ENCODE measurements around the gene CDH23.

The CDH23 gene

GRCh38 chr10:71588685-71589084 lies 192.0 kb downstream of the CDH23 start:
- DNase-seq, result no peak

- DNase-seq, result peak; percentile 41
Observed at GRCh38 chr10:71589617-71590551, 193.2 kb downstream of the CDH23 start.

- no peak for DNase-seq
Observed at GRCh38 chr10:71590781-71591350, 194.1 kb downstream of the CDH23 start.

GRCh38 chr10:71594934-71595571 lies 198.3 kb downstream of the CDH23 start:
- DNase-seq, result no peak

GRCh38 chr10:71595649-71596048 lies 198.9 kb downstream of the CDH23 start:
- DNase-seq, result no peak

- DNase-seq, result no peak
Observed at GRCh38 chr10:71596127-71596526, 199.4 kb downstream of the CDH23 start.

GRCh38 chr10:71596759-71597158 lies 200.0 kb downstream of the CDH23 start:
- DNase-seq, result no peak

- peak; percentile 92 for DNase-seq
Observed at GRCh38 chr10:71597821-71598498, 201.2 kb downstream of the CDH23 start.

GRCh38 chr10:71598621-71599055 lies 201.9 kb downstream of the CDH23 start:
- no peak for DNase-seq

- DNase-seq, result no peak
Observed at GRCh38 chr10:71599518-71599917, 202.8 kb downstream of the CDH23 start.

GRCh38 chr10:71600242-71600641 lies 203.5 kb downstream of the CDH23 start:
- DNase-seq, result peak; percentile 26

- no peak for DNase-seq
Observed at GRCh38 chr10:71600849-71601248, 204.1 kb downstream of the CDH23 start.

GRCh38 chr10:71601273-71601672 lies 204.6 kb downstream of the CDH23 start:
- no peak for DNase-seq

GRCh38 chr10:71603150-71603549 lies 206.4 kb downstream of the CDH23 start:
- peak; percentile 11 for DNase-seq

- DNase-seq, result no peak
Observed at GRCh38 chr10:71603754-71604153, 207.0 kb downstream of the CDH23 start.

GRCh38 chr10:71604324-71605018 lies 207.8 kb downstream of the CDH23 start:
- DNase-seq, result peak; percentile 32

- DNase-seq, result peak; percentile 29
Observed at GRCh38 chr10:71605263-71605962, 208.7 kb downstream of the CDH23 start.

GRCh38 chr10:71606257-71607081 lies 209.7 kb downstream of the CDH23 start:
- no peak for DNase-seq

GRCh38 chr10:71607082-71607443 lies 210.3 kb downstream of the CDH23 start:
- no peak for DNase-seq

GRCh38 chr10:71608819-71609768 lies 212.4 kb downstream of the CDH23 start:
- peak; percentile 87 for DNase-seq
